Ovary (tissue), 9 donors: ENCODE results near the gene UBR3. TPM values are rescaled to one million over a fixed set of nuclear protein-coding genes. Genes with fewer than 3 reads are reported as not detected.

Experiments
- DNase-seq, 5 donors: peaks; one replicate each; pipeline ENCODE4 v3.0.0-alpha.2; 2019 to 2020
- H3K27ac ChIP-seq, 2 donors: fragments of 200-600 bp; one replicate each; pipeline versions ENCODE4 v1.5.1 to v1.8.0; 2019 to 2022
- H3K27me3 ChIP-seq: fragments of 200-600 bp; one replicate; pipeline ENCODE4 v1.8.0; 2022
- H3K36me3 ChIP-seq: fragments of 200-600 bp; sonication (generic); one replicate; pipeline ENCODE4 v1.5.1; 2019
- H3K4me1 ChIP-seq: one replicate; pipeline ENCODE4 v1.8.1; 2013; ENCODE audit warnings: mild to moderate bottlenecking, moderate library complexity; ENCODE audit not compliant: insufficient read depth
- H3K4me3 ChIP-seq: fragments of 200-600 bp; sonication (generic); one replicate; pipeline ENCODE4 v1.5.1; 2017
- H3K9me3 ChIP-seq, 2 donors: fragments of 200-600 bp in 1 of 2; sonication (generic) in 1 of 2; one replicate each; pipeline versions ENCODE4 v1.5.1 to v1.8.1; 2013 to 2019; ENCODE audit warnings: mild to moderate bottlenecking in 1 of 2, moderate library complexity in 1 of 2
- EP300 ChIP-seq: sonication (generic); formaldehyde crosslinking; IDR thresholded peaks from one replicate; pipeline ENCODE4 v1.6.1; 2017; ENCODE audit warnings: antibody characterized with exemption
- POLR2A ChIP-seq: fragments of 450-650 bp; IDR thresholded peaks from one replicate; pipeline ENCODE4 v1.6.1; 2017; ENCODE audit warnings: antibody characterized with exemption, mild to moderate bottlenecking, moderate library complexity
- WGBS, 3 donors: extraction: QIAGEN DNeasy Blood & Tissue Kit in 1 of 3; methylation state at CpG; one replicate each; pipeline versions ENCODE4 v1.1.5 to v1.1.7; 2013 to 2017; 5-methylcytosine and 5-hydroxymethylcytosine counted together
- intact Hi-C, 4 donors: fragments of 100-400 bp; cut with DNase I; formaldehyde crosslinking; loops; one replicate each; pipeline versions ENCODE4 v1.11.0 to v1.15.1; 2022 to 2023
- polyA plus RNA-seq, 2 donors: library from polyadenylated mRNA; stranded (reverse); fragments of 200-250 nt in 1 of 2; fragments of 350-450 nt in 1 of 2; fragmentation: Illumina TruSeq in 1 of 2; extraction: RNeasy Lipid Tissue Mini Kit (QIAGEN cat#74804) in 1 of 2; gene quantifications; one replicate each; pipeline ENCODE4 v1.2.3, GENCODE V29; 2013 to 2014
- total RNA-seq, 7 donors: library from RNA; depleted of rRNA in 2 of 7; stranded (reverse); fragments of >200 nt in 2 of 7; fragmentation: NEBNext Ultra II Directional in 3 of 7; extraction: Animal tissue kit (Norgen Biotek cat#: 25700) in 3 of 7; gene quantifications; one replicate each; pipeline versions ENCODE4 v1.1.0 to v1.2.4, GENCODE V29; 2016 to 2023
- TF ChIP-seq, protein P1 (sequence below), 3 donors: fragments of 450-650 bp in 2 of 3; fragments of 200-600 bp in 1 of 3; IDR thresholded peaks; one replicate each; pipeline versions ENCODE4 v1.5.1 to v1.8.0; 2016 to 2022; ENCODE audit warnings: antibody characterized with exemption in 3 of 3, mild to moderate bottlenecking in 1 of 3
- donor health status: DM: no; HTN: no; CAD: no; lungs with moderate emphysema.
- donor health status: DM: no; HTN: no; CAD: no.
- donor health status: Bipolar disorder and iron deficiency.
- donor health status: DM: yes; HTN: yes; CAD: no.
- donor health status: DM: no; HTN: no; CAD: no.
- donor health status: DM: yes; HTN: yes; CAD: no.

Gene UBR3
- total and polyA plus RNA-seq, 9 donors = 13.6 to 63.4 (median 45.1) TPM

DNA sequence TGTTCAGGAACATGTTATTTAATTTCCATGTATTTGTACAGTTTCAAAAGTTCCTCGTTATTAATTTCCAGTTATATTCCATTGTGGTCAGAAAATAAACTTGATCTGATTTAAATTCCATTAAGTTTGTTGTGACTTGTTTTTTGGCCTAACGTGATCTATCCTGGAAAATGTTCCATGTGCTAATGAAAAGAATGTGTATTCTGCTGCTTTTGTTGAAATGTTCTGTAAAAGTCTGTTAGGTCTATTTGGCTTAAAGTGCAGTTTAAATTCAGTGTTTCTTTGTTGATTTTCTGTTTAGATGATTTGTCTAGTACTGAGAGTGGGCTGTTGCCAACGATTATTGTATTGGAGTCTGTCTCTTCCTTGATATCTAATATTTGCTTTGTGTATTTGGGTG, 148.0 kb downstream of the UBR3 start:
- Histone ChIP-seq H3K27ac (no peak overlapping the region), H3K4me1 (no peaks in the 10 kb centered on the region), H3K4me3 (no peak overlapping the region), H3K9me3 (no peaks in the 10 kb centered on the region), H3K36me3 (no peaks in the 10 kb centered on the region), H3K27me3 (no peaks in the 10 kb centered on the region)
- intact Hi-C loops = no loop called here
- 67 to 69% (median 68%) methylated on average over 3 of the region's 3 CpGs for WGBS, 3 donors
- TF ChIP-seq, protein P1, sequence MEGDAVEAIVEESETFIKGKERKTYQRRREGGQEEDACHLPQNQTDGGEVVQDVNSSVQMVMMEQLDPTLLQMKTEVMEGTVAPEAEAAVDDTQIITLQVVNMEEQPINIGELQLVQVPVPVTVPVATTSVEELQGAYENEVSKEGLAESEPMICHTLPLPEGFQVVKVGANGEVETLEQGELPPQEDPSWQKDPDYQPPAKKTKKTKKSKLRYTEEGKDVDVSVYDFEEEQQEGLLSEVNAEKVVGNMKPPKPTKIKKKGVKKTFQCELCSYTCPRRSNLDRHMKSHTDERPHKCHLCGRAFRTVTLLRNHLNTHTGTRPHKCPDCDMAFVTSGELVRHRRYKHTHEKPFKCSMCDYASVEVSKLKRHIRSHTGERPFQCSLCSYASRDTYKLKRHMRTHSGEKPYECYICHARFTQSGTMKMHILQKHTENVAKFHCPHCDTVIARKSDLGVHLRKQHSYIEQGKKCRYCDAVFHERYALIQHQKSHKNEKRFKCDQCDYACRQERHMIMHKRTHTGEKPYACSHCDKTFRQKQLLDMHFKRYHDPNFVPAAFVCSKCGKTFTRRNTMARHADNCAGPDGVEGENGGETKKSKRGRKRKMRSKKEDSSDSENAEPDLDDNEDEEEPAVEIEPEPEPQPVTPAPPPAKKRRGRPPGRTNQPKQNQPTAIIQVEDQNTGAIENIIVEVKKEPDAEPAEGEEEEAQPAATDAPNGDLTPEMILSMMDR (IDR thresholded peaks at IDR 0.05) = no peak
- TF ChIP-seq EP300 = no peak
- no peak for TF ChIP-seq POLR2A
- no peak for DNase-seq

DNA sequence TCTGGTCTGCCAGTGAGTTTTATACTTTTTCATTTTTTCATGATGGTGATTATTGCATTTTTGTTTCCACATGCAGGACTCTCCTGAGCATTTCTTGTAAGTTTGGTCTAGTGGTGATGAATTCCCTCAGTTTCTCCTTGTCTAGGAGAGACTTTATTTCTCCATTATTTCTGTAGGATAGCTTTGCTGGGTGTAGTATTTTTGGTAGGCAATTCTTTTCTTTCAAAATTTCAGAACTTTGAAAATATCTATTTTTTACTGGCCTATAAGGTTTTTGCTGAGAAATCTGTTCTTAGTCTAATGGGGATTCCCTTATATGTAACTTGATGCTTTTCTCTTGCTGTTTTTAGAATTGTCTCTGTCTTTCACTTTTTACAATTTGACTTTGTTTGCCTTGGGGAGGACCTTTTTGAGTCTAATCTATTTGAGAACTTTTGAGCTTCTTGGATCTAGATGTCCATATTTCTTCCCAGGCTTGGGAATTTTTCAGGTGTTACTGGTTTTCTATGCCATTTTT, 149.1 kb downstream of the UBR3 start:
- no peaks in the 10 kb centered on the region for H3K4me1 ChIP-seq
- H3K27ac ChIP-seq = no peak overlapping the region
- no peaks in the 10 kb centered on the region for H3K36me3 ChIP-seq
- no peak for TF ChIP-seq POLR2A
- no peak for TF ChIP-seq EP300
- TF ChIP-seq, protein P1 (IDR thresholded peaks at IDR 0.05) = no peak
- no peaks in the 10 kb centered on the region for H3K9me3 ChIP-seq
- H3K27me3 ChIP-seq = no peaks in the 10 kb centered on the region
- DNase-seq = no peak
- intact Hi-C loops = no loop called here
- H3K4me3 ChIP-seq = no peak overlapping the region

GRCh38 chr2:169977530-169977929, 150.3 kb downstream of the UBR3 start:
- intact Hi-C loops = no loop called here
- DNase-seq = no peak
- no peak overlapping the region for H3K27ac ChIP-seq
- no peaks in the 10 kb centered on the region for H3K4me1 ChIP-seq
- WGBS, 3 donors = 96 to 98% (median 97%) methylated on average over 3 of the region's 3 CpGs
- TF ChIP-seq, protein P1 (IDR thresholded peaks at IDR 0.05) = no peak
- TF ChIP-seq POLR2A = no peak
- no peak for TF ChIP-seq EP300
- no peaks in the 10 kb centered on the region for H3K27me3 ChIP-seq
- no peaks in the 10 kb centered on the region for H3K36me3 ChIP-seq
- H3K9me3 ChIP-seq = no peaks in the 10 kb centered on the region
- H3K4me3 ChIP-seq = no peak overlapping the region

DNA sequence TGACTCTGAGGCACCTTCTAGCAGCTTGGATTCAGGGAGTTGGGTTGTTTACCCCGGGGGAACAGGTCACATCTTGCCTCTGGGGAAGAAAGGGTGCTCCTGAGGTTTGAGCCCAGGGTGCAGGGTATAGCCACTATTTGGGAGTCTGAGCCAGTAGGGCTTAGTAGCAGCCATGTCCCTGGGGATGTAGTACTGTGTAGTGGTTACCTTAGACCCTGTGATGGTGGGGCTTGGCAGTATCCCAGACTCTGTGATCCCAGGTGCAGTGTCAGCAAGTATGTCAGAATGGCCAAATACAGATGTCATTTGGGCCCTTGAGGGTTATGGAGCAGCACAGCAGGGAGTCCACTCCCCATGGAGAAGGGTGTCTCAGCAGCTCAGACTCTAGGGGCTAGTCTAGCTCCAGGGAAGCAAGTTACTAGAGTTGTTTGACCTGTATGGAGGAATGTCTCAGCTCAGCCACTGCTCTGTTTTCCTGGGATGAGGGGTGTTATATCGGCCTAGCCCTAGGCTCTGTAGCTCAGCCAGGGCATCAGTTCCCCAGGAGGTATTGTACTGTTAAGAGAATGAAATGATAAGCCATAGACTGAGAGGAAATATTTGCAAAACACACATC, 151.3 kb downstream of the UBR3 start:
- no peaks in the 10 kb centered on the region for H3K36me3 ChIP-seq
- intact Hi-C loops = no loop called here
- no peak overlapping the region for H3K27ac ChIP-seq
- no peak overlapping the region for H3K4me3 ChIP-seq
- no peaks in the 10 kb centered on the region for H3K9me3 ChIP-seq
- no peak for TF ChIP-seq POLR2A
- TF ChIP-seq EP300 = no peak
- TF ChIP-seq, protein P1 (IDR thresholded peaks at IDR 0.05) = no peak
- no peaks in the 10 kb centered on the region for H3K27me3 ChIP-seq
- no peak for DNase-seq
- WGBS, 3 donors = 92 to 99% (median 94%) methylated on average over 2 of the region's 2 CpGs
- no peaks in the 10 kb centered on the region for H3K4me1 ChIP-seq
